NCI-H2081 (cell line): ENCODE data around the gene ZNF280A.
A peak's percentile ranks its signal among the peaks of the same experiment; 100 is the strongest.
"Not testable (repeated sequence)": the region's sequence is repeated elsewhere in the genome, so short reads cannot be mapped to it uniquely, and the experiment has no call there.

Experiments
- DNase-seq, 2 experiments: peaks; one replicate each; lab custom pipeline; 2025; lab: John Stamatoyannopoulos, UW

The ZNF280A gene

GRCh38 chr22:22468794-22469469 is 51.1 kb downstream of the ZNF280A start:
- not testable (repeated sequence) for DNase-seq

DNA sequence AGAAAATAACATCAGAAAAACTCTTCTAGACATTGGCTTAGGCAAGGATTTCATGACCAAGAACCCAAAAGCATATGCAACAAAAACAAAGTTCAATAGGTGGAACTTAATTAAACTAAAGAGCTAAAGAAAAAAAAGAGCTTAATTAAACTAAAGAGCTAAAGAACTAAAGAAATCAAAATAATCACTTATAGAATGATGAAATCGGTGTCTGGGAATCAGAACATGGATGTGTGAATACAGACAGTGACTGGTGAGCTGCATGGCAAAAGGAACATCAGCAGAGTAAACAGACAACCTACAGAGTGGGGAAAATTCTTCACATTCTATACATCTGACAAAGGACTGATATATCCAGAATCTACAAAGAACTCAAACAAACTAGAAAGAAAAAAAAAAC is 53.0 kb downstream of the ZNF280A start:
- no peak for DNase-seq

- no peak for DNase-seq
Observed at GRCh38 chr22:22465782-22466181, 54.3 kb downstream of the ZNF280A start.

GRCh38 chr22:22465094-22465602 is 54.9 kb downstream of the ZNF280A start:
- DNase-seq: no peak

GRCh38 chr22:22464541-22465054 is 55.5 kb downstream of the ZNF280A start:
- DNase-seq: no peak

DNA sequence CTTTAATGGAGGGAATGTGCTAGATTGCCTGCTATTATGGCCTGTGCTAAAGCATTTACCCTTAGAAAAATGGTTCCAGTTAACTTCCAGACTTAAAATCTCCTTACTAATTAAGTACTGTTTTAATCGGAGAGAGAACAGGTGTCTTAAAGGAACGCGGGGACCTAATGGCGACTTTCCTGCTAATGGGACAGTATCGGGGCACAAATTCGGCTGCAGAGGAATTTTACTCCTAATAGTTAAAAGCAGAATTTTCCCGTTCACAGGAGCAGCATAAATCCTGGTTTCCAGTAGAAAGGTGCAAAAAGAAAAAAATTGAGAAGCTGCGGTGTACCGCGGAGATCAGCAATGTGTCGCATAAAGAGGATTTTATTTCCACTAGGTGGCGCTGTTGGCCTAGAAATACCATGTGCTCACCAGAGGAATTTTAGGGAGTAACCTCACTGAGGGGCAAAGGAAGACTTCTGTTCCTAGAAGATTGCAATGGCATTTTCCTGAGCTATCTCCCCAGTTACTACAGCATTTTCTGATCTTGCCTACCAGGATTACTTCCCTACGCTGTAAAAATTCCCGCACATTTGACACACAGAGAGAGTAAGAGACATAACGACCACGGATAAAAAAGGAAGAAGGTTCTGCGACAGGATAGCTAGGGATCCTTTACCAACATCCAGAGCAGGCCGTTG is 56.1 kb downstream of the ZNF280A start:
- DNase-seq: peak; percentile 34 to 53
